GM19351 (cell line): Measurements from ENCODE around the gene TBC1D2B.
"Not testable (repeated sequence)": the region's sequence is repeated elsewhere in the genome, so short reads cannot be mapped to it uniquely, and the experiment has no call there.

Experiments
- ATAC-seq: cut with Tn5 transposase; IDR thresholded peaks from one replicate; pipeline ENCODE4 v1.9.1; 2021; ENCODE audit warnings: mild to moderate bottlenecking, moderate library complexity; ENCODE audit not compliant: unreplicated experiment

TBC1D2B gene

GRCh38 chr15:77977903-77978758, 99.4 kb downstream of the TBC1D2B start:
- ATAC-seq = not testable (repeated sequence)

GRCh38 chr15:77976760-77977525, 100.6 kb downstream of the TBC1D2B start:
- ATAC-seq = not testable (repeated sequence)

GRCh38 chr15:77976095-77976450, 101.4 kb downstream of the TBC1D2B start:
- not testable (repeated sequence) for ATAC-seq

GRCh38 chr15:77975332-77976094, 102.0 kb downstream of the TBC1D2B start:
- no peak for ATAC-seq

GRCh38 chr15:77974416-77975331, 102.8 kb downstream of the TBC1D2B start:
- ATAC-seq = no peak

GRCh38 chr15:77974098-77974414, 103.5 kb downstream of the TBC1D2B start:
- ATAC-seq = no peak

GRCh38 chr15:77973273-77974097, 104.0 kb downstream of the TBC1D2B start:
- ATAC-seq = not testable (repeated sequence)

- ATAC-seq = not testable (repeated sequence)
Measured at GRCh38 chr15:77972706-77973105, 104.8 kb downstream of the TBC1D2B start.

- ATAC-seq = not testable (repeated sequence)
Measured at GRCh38 chr15:77971875-77972274, 105.6 kb downstream of the TBC1D2B start.

GRCh38 chr15:77970813-77971360, 106.6 kb downstream of the TBC1D2B start:
- not testable (repeated sequence) for ATAC-seq

GRCh38 chr15:77969055-77969454, 108.5 kb downstream of the TBC1D2B start:
- no peak for ATAC-seq

- ATAC-seq = no peak
Measured at GRCh38 chr15:77967798-77968197, 109.7 kb downstream of the TBC1D2B start.

GRCh38 chr15:77967235-77967615, 110.3 kb downstream of the TBC1D2B start:
- ATAC-seq = not testable (repeated sequence)

- no peak for ATAC-seq
Measured at GRCh38 chr15:77966540-77967234, 110.8 kb downstream of the TBC1D2B start.

- ATAC-seq = no peak
Measured at GRCh38 chr15:77964193-77964592, 113.3 kb downstream of the TBC1D2B start.

- no peak for ATAC-seq
Measured at GRCh38 chr15:77959432-77959879, 118.1 kb downstream of the TBC1D2B start.

GRCh38 chr15:77958716-77959431, 118.6 kb downstream of the TBC1D2B start:
- not testable (repeated sequence) for ATAC-seq

GRCh38 chr15:77958021-77958420, 119.5 kb downstream of the TBC1D2B start:
- ATAC-seq = not testable (repeated sequence)
